HEK293 (cell line): ENCODE data around the gene KCNQ1.

Source experiments
- BCL11A ChIP-seq: fragments of 450-650 bp; formaldehyde crosslinking; IDR thresholded peaks from 2 replicates; pipeline ENCODE4 v1.5.1; 2016; ENCODE audit warnings: low read depth, missing biosample characterization, missing genetic modification characterization
- CTCF ChIP-seq: fragments of 450-650 bp; formaldehyde crosslinking; IDR thresholded peaks from 2 replicates; pipeline ENCODE4 v1.5.1; 2016; ENCODE audit warnings: missing biosample characterization, missing genetic modification characterization
- OSR2 ChIP-seq: fragments of 450-650 bp; formaldehyde crosslinking; IDR thresholded peaks from 2 replicates; pipeline ENCODE4 v1.5.1; 2016; ENCODE audit warnings: missing biosample characterization, missing genetic modification characterization
- PRDM10 ChIP-seq: fragments of 450-650 bp; formaldehyde crosslinking; IDR thresholded peaks from 2 replicates; pipeline ENCODE4 v1.5.1; 2016; ENCODE audit warnings: missing biosample characterization, missing genetic modification characterization
- REPIN1 ChIP-seq: fragments of 450-650 bp; formaldehyde crosslinking; IDR thresholded peaks from 2 replicates; pipeline ENCODE4 v1.5.1; 2017; ENCODE audit warnings: missing biosample characterization, missing genetic modification characterization, low read depth
- SETDB1 ChIP-seq: IDR thresholded peaks from one replicate; pipeline ENCODE4 v1.6.1; 2017; ENCODE audit warnings: mild to moderate bottlenecking, low read length, moderate library complexity, mixed read lengths; ENCODE audit not compliant: insufficient read length
- ZBTB20 ChIP-seq: fragments of 450-650 bp; formaldehyde crosslinking; IDR thresholded peaks from 2 replicates; pipeline ENCODE4 v1.5.1; 2016; ENCODE audit warnings: missing biosample characterization, missing genetic modification characterization
- ZNF341 ChIP-seq: fragments of 450-650 bp; formaldehyde crosslinking; IDR thresholded peaks from 2 replicates; pipeline ENCODE4; 2016; ENCODE audit warnings: low read depth, missing biosample characterization, missing genetic modification characterization
- ZNF354C ChIP-seq: fragments of 450-650 bp; formaldehyde crosslinking; IDR thresholded peaks from 2 replicates; pipeline ENCODE4 v1.5.1; 2016; ENCODE audit warnings: missing biosample characterization, missing genetic modification characterization, low read depth, borderline replicate concordance
- ZNF558 ChIP-seq: fragments of 450-650 bp; formaldehyde crosslinking; IDR thresholded peaks from 2 replicates; pipeline ENCODE4 v1.5.1; 2016; ENCODE audit warnings: missing biosample characterization, missing genetic modification characterization
- TF ChIP-seq, protein P1 (sequence below): fragments of 450-650 bp; formaldehyde crosslinking; IDR thresholded peaks from 2 replicates; pipeline ENCODE4 v1.5.0; 2017; ENCODE audit warnings: missing biosample characterization, missing genetic modification characterization, borderline replicate concordance
- TF ChIP-seq, protein P2 (sequence below): fragments of 450-650 bp; formaldehyde crosslinking; IDR thresholded peaks from 2 replicates; pipeline ENCODE4 v1.5.1; 2016; ENCODE audit warnings: missing biosample characterization, missing genetic modification characterization, low read depth

- TF ChIP-seq, protein P1, sequence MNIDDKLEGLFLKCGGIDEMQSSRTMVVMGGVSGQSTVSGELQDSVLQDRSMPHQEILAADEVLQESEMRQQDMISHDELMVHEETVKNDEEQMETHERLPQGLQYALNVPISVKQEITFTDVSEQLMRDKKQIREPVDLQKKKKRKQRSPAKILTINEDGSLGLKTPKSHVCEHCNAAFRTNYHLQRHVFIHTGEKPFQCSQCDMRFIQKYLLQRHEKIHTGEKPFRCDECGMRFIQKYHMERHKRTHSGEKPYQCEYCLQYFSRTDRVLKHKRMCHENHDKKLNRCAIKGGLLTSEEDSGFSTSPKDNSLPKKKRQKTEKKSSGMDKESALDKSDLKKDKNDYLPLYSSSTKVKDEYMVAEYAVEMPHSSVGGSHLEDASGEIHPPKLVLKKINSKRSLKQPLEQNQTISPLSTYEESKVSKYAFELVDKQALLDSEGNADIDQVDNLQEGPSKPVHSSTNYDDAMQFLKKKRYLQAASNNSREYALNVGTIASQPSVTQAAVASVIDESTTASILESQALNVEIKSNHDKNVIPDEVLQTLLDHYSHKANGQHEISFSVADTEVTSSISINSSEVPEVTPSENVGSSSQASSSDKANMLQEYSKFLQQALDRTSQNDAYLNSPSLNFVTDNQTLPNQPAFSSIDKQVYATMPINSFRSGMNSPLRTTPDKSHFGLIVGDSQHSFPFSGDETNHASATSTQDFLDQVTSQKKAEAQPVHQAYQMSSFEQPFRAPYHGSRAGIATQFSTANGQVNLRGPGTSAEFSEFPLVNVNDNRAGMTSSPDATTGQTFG (tag by site-specific recombination), result no peak
- no peak for TF ChIP-seq REPIN1 (tag by site-specific recombination)
- TF ChIP-seq PRDM10, result no peak
- TF ChIP-seq, protein P2, sequence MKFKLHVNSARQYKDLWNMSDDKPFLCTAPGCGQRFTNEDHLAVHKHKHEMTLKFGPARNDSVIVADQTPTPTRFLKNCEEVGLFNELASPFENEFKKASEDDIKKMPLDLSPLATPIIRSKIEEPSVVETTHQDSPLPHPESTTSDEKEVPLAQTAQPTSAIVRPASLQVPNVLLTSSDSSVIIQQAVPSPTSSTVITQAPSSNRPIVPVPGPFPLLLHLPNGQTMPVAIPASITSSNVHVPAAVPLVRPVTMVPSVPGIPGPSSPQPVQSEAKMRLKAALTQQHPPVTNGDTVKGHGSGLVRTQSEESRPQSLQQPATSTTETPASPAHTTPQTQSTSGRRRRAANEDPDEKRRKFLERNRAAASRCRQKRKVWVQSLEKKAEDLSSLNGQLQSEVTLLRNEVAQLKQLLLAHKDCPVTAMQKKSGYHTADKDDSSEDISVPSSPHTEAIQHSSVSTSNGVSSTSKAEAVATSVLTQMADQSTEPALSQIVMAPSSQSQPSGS (tag by site-specific recombination), result no peak
- TF ChIP-seq CTCF (tag by site-specific recombination), result no peak
- no peak for TF ChIP-seq SETDB1
- TF ChIP-seq BCL11A (tag by site-specific recombination), result no peak
- TF ChIP-seq ZNF354C (tag by site-specific recombination), result no peak
- no peak for TF ChIP-seq ZNF558
- no peak for TF ChIP-seq ZBTB20 (tag by site-specific recombination)
- TF ChIP-seq ZNF341 (tag by site-specific recombination), result no peak
- no peak for TF ChIP-seq OSR2 (tag by site-specific recombination)
Observed at GRCh38 chr11:2662024-2662312, 217.2 kb downstream of the KCNQ1 start.
